GM20431 (cell line): ENCODE results near the gene SMIM17.

Experiments used
- in situ Hi-C: fragments of 300-500 bp; cut with MseI, MboI; formaldehyde crosslinking; loops from one replicate; pipeline ENCODE4 v1.15.0; 2020; ENCODE audit warnings: low sequenced_read_pairs; ENCODE audit not compliant: unreplicated experiment

Gene SMIM17

DNA sequence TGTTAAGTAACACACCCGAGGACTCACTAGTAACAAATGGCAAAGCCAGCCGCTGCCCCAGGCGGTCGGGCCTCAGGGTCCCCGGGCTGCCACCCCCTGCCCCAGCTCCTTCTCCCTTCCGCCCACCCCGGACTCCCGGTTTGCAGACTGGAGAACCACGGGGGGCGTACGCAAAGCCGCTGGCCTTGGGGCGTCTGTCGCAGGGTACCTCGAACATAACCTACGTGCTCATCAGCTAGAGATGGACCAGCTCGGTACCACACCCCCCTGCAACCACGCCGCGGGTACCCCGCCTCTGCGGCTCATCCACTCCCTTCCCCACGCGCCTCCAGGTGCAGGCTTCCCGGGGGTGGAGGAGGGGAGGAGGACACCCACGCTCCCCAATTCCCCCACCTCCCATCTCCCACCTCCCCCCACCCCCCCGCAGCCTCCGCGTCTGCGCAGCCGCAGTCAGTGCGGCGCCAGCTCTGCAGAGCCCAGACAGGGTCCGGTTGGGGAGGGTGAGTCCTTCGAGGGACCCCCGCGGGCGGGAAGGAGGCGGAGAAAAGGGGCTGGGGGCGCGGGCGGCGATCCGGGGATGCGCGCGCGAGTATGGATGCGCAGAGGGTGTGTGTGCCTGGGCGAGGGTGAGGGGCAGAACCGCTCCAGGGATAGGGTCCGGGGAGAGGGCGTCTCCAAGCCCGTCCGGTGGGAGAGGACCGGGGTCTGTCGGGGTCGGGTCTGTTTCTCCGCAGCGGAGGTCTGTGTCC lies at the start of gene SMIM17:
Gene SMIM17 (plus strand): TSS at position 449 of the 749 bp plus-strand sequence. CDS start 2,509 bp downstream, outside the sequence.
- in situ Hi-C loops = no loop called here

DNA sequence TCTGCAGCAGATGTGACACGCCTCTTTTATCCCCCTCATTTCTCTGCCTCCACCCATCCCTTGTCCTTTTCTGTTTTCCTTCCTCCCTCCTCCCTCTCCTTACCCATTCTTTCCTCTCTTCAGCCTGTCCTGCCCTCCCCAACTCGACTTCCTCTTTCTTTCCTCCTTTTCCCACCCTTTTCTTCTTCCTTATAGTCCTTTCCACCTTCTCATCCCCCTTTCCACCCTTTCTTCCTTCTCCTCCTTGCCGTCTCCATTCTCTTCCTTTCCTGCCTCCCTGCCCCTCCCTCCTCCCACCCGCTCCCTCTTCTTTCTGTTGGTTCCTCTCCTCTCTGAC lies 48.5 kb upstream of the SMIM17 start:
- in situ Hi-C loops = no loop called here

DNA sequence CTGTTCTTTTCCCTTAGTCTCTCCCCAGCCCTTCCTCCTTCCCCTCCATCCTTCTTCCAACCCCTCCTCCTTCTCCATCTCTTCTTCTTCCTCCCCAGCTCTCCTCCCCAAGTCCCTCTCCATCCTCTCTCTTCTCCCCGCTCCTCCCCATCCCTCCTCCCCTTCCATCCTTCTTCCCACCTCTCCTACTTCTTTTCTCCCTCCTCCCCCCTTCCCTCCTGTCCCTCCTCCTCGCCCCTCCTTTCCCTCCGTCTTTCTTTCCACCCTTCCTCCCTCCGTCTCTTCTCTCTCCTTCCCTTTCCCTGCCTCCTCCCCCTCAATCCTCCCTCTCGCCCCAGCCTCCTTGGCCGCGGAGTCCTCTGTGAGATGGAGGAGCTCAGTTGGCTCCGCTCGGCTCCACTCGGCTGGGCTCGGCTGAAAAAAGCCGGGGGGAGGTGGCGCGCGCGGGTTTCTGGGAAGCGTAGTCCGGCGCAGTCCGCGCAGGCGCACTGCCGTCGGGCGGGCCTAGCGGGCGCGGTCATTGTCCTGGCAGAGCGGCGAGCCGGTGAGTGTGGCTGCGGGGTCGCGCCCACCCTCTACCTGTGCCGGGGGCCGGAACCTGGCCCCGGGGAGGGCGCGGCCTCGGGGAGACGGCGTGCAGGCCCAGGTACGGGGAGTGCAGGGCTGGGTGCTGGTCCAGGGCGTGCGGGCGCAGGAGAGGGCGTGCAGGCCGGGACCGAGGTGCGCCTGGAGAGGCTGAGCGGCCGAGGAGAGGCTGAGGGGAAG lies 48.0 kb upstream of the SMIM17 start, which contains the start of gene ZNF71:
Gene ZNF71 (plus strand): TSS at position 520 of the 765 bp plus-strand sequence. CDS start 6,257 bp downstream, outside the sequence.
- in situ Hi-C loops = no loop called here

DNA sequence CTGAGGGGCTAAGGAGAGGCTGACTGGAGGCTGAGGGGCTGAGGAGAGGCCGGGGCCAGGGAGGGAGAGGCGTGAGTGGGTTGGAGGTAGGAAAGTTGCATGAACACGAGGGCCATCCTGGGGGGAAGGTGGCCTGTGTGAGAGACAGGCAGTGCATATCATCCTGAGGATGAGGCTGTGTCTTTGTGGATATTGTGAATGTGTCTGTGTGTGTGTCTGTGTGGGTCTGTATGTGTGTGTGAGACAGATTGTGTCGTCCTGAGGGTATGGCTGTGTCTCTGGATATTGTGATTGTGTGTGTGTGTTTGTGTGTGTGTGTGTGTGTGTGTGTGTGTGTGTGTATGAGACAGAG lies 47.4 kb upstream of the SMIM17 start:
- in situ Hi-C loops = no loop called here

- in situ Hi-C loops = no loop called here
Measured at GRCh38 chr19:56596676-56597075, 46.3 kb upstream of the SMIM17 start.

DNA sequence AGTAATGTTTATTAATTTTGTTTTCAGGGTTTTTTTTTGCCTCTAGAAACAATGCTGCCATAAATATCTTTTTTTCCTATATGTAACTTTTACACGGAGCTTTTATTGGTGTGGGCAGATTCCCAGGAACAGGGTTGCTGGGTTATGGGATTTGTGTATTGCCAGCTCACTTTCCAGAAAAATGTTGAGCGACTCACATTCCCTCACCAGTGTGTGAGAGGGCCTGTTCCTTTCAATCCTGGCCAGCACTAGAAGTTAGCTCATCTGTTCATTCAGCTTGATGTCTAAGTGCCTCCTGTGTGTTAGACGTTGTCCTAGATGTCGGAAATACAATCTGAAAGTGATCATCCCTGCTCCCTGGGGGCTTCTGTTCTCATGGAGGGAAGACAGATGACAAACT lies 45.3 kb upstream of the SMIM17 start:
- in situ Hi-C loops = no loop called here

GRCh38 chr19:56601375-56601774 lies 41.6 kb upstream of the SMIM17 start:
- in situ Hi-C loops = no loop called here

GRCh38 chr19:56603829-56604228 lies 39.1 kb upstream of the SMIM17 start:
- in situ Hi-C loops = no loop called here

DNA sequence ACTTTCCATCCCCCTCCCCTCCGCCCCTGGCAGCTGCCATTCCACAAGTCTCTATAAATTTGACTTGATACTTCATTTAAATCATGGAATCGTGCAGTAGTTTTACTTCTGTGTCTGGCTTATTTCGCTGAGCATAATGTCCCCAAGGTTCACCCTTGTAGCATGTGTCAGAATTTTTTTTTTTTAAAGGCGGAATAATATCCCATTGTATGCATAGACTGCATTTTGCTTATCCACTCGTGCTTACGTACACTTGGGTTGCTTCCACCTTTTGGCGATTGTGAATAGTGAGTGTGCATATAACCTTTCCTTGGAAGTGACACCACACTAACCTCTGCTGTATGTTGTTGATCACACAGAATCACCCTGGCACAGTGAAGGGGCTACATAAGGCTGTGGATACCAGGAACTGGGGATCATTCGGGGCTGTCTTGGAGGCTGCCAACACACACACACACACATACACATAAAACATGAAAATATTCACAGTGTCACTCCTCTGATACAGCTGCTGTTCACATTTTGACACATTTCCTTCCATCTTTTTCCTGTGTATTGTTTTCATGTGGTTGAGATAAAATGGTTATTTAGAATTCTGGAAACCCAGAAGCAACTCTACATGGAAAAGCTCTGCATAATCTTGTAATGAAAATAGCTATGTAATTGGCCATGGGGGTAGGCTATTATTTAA lies 34.5 kb upstream of the SMIM17 start:
- in situ Hi-C loops = no loop called here

GRCh38 chr19:56611288-56611687 lies 31.7 kb upstream of the SMIM17 start:
- in situ Hi-C loops = no loop called here

GRCh38 chr19:56612737-56613136 lies 30.2 kb upstream of the SMIM17 start:
- in situ Hi-C loops = no loop called here

- in situ Hi-C loops = no loop called here
Measured at GRCh38 chr19:56613639-56614038, 29.3 kb upstream of the SMIM17 start.

- in situ Hi-C loops = no loop called here
Measured at GRCh38 chr19:56617531-56617930, 25.4 kb upstream of the SMIM17 start.

DNA sequence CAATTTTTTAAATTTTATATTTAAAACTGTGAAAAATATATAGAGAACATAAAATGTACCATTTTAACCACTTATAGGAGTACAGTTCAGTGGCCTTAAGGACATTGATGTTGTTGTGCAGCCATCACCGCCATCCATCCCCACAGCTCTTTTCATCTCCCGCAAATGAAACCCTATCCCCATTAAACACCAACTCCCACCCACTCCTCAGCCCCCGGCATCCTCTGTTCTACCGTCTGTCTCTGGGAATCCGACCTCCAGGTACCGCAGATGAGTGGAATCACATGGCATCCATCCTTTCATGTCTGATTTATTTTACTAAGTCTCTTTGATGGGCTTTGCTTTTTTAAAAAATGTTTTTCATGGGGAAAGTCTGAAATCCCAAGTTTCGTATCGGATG lies 23.8 kb upstream of the SMIM17 start:
- in situ Hi-C loops = no loop called here

- in situ Hi-C loops = no loop called here
Measured at GRCh38 chr19:56622374-56622773, 20.6 kb upstream of the SMIM17 start.

DNA sequence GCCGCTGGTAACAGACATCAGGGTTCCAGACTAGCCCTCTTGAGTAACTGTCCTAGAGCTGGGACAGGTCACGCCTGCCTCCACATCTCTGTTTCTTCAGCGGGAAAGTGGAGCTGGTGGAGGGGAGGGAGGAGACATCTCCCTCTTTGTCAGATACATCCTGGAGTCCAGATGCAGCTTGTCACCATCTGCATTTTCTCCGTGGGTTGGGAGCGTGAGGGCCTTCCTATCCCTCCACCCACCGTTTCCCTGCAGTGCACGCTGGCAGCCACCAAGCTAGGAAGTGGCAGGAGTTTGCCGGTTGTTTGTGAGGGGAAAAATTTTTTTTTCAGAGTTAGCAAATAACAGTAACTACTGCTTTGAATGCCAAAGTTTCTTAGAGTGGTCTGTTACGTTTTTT lies 20.0 kb upstream of the SMIM17 start:
- in situ Hi-C loops = no loop called here

DNA sequence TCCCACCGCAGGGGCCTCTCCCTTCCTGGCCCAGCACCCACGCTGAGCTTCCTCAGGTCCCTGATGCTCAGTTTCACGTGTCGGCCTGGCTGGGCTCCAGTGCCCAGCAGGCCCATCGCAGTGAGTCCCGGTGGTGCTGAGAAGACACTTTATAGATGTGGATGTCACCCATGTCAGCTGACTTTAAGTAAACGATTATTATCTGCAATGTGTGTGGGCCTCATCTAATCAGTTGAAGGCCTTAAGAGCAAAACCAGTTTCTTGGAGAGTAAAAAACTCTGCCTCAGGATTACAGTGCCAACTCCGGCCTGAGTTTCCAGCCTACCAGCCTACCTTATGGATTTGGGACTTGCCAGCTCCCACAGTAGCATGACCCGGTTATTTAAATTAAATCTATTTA lies 17.3 kb upstream of the SMIM17 start:
- in situ Hi-C loops = no loop called here

- in situ Hi-C loops = no loop called here
Measured at GRCh38 chr19:56633021-56633420, 9.9 kb upstream of the SMIM17 start.

GRCh38 chr19:56637976-56638555 lies 4.9 kb upstream of the SMIM17 start:
- in situ Hi-C loops = no loop called here

- in situ Hi-C loops = no loop called here
Measured at GRCh38 chr19:56639217-56639616, 3.7 kb upstream of the SMIM17 start.
